ENCODE measurements around the gene MATK. TPM values are rescaled to one million over a fixed set of nuclear protein-coding genes. Genes with fewer than 3 reads are reported as not detected.

The MATK gene
- not detected in 2 replicates for total RNA-seq

GRCh38 chr19:3785938-3786824 is at the start of gene MATK:
TSS of gene MATK (minus strand) at chr19:3786381. CDS start at chr19:3785135, 1,246 bp downstream.

GRCh38 chr19:3771906-3772455 is 14.2 kb downstream of the MATK start, which contains the start of gene RAX2:
TSS of gene RAX2 (minus strand) at chr19:3772228. CDS start at chr19:3771742, 486 bp downstream.

GRCh38 chr19:3762501-3763459 is 23.4 kb downstream of the MATK start, which contains the start of gene MRPL54:
TSS of gene MRPL54 (plus strand) at chr19:3762682. CDS start at chr19:3762701, 19 bp downstream.

GRCh38 chr19:3761382-3762129 is 24.6 kb downstream of the MATK start, which contains the start of gene APBA3:
TSS of gene APBA3 (minus strand) at chr19:3761692. CDS start at chr19:3760264, 1,428 bp downstream.

Small RNA genes within 50 kb of the gene (small RNA-seq; reads per million reads assigned to genes)
- gene AC005777.1: not detected

Other genes with a start within 250 kb of the MATK start
- not detected in 2 replicates for gene TEKTIP1, start 247.2 kb downstream of the MATK start, total RNA-seq
- 103 TPM in 2 replicates for gene MFSD12, start 228.8 kb downstream of the MATK start, total RNA-seq
- gene HMG20B, start 213.4 kb downstream of the MATK start, total RNA-seq: 77.6 and 97.1 TPM in 2 replicates
- 0.16 and 0.24 TPM in 2 replicates for gene GIPC3, start 200.9 kb downstream of the MATK start, total RNA-seq
- 5.8 and 6.0 TPM in 2 replicates for gene TBXA2R, start 179.5 kb downstream of the MATK start, total RNA-seq
- 28.4 and 30.0 TPM in 2 replicates for gene CACTIN, start 159.6 kb downstream of the MATK start, total RNA-seq
- 42.3 and 43.3 TPM in 2 replicates for gene PIP5K1C, start 85.9 kb downstream of the MATK start, total RNA-seq
- gene TJP3, start 78.0 kb downstream of the MATK start, total RNA-seq: not detected in 2 replicates
- 22.1 and 22.5 TPM in 2 replicates for gene APBA3, start 24.7 kb downstream of the MATK start, total RNA-seq
- 21.1 and 38.6 TPM in 2 replicates for gene MRPL54, start 23.7 kb downstream of the MATK start, total RNA-seq
- gene RAX2, start 14.2 kb downstream of the MATK start, total RNA-seq: not detected in 2 replicates
- under 0.01 TPM in 1 of 2 replicates, not detected in the other for gene ZFR2, start 82.7 kb upstream of the MATK start, total RNA-seq
- gene ATCAY, start 94.3 kb upstream of the MATK start, total RNA-seq: not detected in 2 replicates
- not detected in 2 replicates for gene NMRK2, start 146.7 kb upstream of the MATK start, total RNA-seq
- 183 and 257 TPM in 2 replicates for gene DAPK3, start 184.7 kb upstream of the MATK start, total RNA-seq
- 3,111 and 3,559 TPM in 2 replicates for gene EEF2, start 199.1 kb upstream of the MATK start, total RNA-seq
- 22.0 and 25.2 TPM in 2 replicates for gene PIAS4, start 221.4 kb upstream of the MATK start, total RNA-seq

Data from hair follicle dermal papilla cell (primary cell).